NCI-H82 treated with DMSO at 0.1 percent for 48 hours (cell line): Measurements from ENCODE around the gene RNF223.
"Not testable (repeated sequence)": the region's sequence is repeated elsewhere in the genome, so short reads cannot be mapped to it uniquely, and the experiment has no call there.

Experiments used
- DNase-seq: peaks from one replicate; lab custom pipeline; 2025; ENCODE audit not compliant: unreplicated experiment; lab: John Stamatoyannopoulos, UW

The RNF223 gene

DNA sequence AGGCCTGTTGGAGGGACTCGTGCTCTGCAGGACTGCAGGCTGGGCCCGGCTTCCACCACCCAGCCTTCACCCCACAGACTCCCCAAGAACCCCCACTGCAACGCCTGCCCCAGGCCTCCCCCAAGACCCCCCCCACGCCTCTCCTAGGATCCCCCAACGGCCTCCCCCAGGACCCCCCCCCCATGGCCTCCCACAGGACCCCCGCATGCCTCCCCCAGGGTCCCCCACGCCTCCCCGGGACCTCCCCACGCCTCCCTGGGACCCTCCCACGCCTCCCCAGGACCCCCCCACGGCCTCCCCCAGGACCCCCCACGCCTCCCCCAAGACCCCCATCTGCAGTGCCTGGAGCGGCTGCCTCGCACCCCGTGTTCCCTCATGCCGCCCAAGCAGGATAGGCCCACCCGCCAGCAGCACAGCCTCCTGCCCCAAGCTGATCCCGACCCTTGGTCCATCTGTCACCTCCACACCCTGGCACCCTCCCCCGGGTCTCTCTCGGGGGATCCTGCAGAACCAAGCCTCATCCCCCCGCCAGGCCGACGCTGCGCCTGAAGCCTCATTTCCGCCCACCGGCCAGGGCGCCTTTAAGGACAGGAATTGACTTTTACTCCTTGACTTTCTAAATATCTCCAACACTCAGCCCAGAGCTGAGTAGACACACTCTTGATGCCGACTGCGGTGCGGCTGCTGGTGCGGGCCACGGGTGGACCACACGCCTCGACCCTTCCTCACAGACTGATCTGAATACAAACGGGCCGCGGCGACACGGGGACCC lies 14.1 kb upstream of the RNF223 start:
- no peak for DNase-seq

DNA sequence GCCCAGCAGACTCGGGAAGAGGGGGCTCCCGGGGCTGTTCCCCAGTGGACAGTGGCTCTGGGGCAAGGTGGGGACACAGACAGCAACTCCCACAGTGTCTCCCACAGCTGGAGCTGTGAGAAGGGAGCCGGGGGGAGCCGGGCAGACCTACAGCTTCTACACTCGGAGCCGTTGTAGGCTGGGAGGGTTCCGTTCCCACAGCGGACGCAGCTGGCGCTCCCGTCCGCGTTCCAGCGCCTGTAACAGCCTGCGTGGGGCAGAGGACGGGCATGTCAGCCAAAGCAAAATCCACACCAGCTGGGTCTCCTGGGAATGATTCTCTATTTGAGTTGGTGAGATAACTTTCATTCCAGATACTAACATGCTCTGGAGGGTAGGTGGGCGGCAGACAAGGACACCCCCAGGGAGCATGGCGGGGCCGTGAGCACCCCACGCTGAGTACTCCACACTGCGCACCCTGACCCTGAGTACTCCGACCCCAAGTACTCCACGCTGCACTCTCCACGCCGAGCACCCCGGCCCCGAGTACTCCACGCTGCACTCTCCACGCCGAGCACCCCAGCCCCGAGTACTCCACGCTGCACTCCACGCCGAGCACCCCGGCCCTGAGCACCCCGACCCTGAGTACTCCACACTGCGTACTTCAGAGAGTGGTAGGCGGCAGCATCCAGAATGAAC lies 13.4 kb upstream of the RNF223 start:
- no peak for DNase-seq

- DNase-seq, result no peak
These were observed 12.8 kb upstream of the RNF223 start for GRCh38 chr1:1086911-1087341.

DNA sequence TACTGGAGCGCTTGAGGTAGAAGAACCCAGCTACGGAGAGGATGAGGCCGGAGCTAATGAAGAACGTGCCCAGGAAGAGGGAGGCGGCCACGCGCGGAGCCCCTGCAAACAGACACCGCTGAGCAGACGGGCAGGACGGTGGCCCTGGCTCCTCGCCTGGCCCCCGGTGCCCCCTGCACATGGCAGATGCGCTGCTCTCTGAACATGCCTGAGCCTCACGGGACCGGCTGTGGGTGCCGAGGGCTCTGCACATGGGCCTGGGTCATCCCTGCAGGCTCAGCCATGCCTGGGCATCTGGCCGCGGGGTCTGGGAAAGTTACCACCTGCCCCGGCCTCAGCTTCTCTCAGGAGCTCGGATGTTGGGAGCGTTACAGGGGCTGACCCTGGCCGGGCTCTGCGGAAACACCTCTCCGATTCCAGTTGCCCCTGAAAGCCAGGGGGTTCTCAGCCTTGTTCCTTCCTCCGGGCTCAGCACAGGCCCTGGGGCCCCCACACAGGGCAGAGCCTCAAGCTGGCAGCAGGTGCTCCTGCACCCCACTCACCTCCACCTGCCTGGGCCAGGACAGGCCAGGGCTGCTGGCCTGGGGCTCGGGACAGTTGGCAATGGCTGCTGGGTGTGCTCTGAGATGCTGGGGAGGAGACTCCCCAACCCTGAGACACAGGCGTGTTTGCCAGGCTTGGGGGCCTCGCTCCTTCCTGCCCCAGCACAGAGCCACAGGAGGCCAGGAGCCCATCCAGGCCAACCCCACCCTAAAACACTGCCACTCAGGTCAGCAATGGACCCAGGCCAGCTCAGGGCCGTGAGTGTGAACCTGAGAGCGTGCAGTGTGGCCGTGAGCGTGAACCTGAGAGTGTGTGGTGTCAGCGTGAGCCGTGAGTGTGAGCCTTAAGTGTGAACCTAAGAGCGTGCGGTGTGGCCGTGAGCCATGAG lies 12.1 kb upstream of the RNF223 start:
- DNase-seq, result no peak

DNA sequence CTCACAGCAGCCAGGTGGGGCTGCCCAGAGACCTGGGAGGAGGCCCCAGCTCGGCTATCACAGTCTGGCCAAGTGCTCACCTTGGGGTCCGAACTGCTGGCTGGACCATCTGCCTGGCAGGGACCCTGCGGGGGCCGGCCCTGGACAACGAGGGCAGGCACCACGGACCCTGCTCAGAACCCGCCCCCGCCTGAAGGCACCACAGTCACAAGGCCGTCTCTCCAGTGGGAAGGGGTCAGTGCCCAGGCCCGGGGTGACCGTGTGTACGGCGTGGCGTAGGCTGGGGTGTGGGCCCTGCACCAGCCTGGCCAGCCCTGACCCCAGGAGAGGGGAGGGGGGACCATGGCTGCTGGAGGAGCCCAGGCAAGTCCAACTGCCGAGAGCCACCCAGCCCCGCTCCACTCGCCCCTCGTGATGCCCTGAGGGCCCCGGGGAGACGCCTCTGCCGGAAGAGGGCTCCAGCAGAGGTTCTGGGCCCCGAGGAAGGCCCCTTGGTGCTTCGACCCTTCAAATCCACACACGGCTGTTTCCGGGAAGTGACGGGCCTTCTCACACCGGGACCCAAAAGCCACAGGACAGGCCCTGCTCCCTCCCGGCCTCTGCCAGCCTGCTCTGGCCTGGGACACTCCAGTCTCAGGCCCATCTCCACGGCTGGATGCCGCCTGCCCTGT lies 11.2 kb upstream of the RNF223 start:
- DNase-seq, result no peak

DNA sequence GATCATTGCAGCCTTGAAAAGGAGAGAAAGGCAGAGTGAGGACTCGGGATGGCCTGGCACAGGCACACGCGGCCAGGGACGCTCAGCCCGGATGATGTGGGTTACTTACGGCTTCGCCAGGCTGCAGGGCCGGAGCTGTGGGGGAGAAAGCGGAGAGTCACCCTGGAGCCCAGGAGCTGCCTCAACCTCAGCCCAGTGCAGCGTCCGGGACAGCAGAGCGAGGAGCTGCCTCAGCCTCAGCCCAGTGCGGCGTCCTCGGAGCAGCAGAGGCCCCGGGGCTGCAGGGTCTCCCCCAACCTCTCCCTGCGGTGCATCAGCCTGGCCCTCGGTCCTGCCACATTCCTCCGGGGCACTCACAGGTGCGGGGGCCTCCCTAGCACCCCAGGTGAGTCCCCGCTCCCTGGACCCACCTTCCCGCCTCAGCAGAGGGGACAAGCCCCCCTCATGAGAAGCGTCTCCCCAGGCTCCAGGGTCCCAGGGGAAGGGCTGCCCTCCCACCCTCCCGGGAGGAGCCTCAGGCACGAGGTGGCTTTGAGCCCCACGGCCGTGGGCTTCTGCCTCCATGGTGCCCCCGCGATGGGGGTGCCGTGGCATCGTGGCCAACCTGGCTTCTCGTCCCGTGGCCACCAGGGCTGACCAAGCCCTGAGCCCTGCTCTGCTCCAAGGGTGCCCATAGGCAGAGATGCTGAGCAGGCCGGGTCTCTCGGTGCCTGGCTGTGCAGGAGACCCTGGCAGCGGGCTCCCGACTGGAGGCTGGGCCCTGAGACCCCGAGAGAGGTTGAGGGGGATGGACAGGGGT lies 10.5 kb upstream of the RNF223 start:
- no peak for DNase-seq

- no peak for DNase-seq
These were observed 9.6 kb upstream of the RNF223 start for GRCh38 chr1:1083416-1084371.

DNA sequence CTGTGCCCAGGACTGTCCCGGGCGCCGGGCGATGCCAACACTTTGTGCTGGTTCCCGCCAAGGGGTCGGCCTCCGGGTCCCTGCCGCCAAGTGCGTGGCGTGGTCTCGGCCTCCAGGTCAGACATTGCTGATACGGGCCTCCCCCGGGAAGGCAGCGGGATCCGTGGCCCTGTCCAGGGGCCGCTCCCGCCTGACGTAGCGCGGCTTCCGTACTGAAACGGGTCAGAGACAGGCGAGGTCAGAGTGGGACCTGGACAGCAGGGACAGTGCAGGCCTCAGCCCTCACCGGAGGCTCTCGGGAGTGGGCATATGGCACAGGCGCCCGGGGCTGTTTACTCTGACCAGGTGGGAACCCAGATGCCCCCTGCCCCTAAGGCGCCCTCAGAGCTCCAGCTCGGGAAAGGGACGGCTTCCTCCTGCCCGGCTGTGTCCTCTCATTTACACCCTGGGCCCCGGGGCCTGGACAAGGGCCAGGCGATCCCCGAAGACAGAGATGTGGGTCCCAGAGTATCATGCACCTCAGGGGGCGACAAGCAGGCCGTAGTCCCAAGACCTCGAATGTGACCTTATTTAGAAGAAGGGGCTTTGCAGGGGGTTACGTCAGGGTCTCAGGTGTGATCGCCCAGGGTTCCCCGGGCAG lies 8.8 kb upstream of the RNF223 start:
- no peak for DNase-seq

DNA sequence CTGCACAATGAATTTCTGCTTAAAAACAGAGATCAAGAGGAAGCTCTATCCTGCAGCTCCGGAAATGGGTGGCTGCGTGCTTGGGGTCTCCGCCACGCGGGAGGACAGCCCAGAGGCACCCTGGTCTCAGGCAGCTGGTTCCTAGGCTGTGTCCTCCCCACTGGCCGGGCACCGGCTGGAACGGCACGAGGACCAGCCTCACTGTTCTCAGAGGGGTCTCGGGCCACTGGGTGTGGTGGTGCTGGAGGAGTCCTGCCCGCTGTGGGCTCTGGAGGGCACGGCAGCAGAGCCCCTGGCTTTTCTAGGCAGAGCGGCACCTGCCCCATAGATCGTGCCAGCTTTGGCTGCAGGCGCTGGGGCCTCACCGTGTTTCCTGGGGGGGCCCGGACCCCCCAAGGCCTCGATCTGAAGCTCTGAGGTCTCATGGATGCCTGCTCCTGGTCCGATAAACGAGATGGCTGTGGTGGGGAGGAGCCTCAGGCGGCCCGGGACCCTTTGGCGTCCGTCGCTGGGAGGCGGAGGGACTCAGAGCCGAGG lies 8.2 kb upstream of the RNF223 start:
- DNase-seq, result no peak

GRCh38 chr1:1081311-1082238 lies 7.5 kb upstream of the RNF223 start:
- DNase-seq, result no peak

GRCh38 chr1:1080951-1081310 lies 6.8 kb upstream of the RNF223 start:
- no peak for DNase-seq

DNA sequence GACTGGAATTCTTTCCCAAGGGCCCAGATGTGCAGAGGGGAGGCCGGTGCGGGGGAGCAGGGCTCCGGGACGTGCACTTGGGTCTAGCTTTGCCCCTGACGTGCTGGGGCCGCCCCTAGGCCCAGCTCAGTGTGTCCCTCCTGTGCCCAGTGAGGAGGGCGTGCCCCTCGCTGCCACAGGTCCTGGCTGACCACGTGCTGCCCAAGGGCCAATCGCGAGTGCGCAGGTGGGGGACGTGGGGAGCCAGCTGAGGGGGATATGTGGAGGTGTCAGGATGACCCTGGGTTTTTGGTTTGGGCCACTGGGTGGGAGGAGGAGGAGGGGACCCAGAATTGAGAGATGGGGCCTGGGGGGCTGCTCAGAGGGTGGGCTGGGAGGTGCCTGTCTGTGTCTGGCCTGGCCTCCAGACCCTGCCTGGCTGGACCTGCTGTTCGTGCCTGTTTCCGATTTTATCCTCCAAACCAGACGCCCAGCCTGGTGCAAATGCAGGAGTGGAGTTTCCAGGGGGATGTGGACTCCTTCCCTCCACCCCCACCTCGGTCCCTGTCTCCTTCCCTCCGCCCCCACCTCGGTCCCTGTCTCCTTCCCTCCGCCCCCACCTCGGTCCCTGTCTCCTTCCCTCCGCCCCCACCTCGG lies 6.1 kb upstream of the RNF223 start:
- peak; percentile 9 for DNase-seq

DNA sequence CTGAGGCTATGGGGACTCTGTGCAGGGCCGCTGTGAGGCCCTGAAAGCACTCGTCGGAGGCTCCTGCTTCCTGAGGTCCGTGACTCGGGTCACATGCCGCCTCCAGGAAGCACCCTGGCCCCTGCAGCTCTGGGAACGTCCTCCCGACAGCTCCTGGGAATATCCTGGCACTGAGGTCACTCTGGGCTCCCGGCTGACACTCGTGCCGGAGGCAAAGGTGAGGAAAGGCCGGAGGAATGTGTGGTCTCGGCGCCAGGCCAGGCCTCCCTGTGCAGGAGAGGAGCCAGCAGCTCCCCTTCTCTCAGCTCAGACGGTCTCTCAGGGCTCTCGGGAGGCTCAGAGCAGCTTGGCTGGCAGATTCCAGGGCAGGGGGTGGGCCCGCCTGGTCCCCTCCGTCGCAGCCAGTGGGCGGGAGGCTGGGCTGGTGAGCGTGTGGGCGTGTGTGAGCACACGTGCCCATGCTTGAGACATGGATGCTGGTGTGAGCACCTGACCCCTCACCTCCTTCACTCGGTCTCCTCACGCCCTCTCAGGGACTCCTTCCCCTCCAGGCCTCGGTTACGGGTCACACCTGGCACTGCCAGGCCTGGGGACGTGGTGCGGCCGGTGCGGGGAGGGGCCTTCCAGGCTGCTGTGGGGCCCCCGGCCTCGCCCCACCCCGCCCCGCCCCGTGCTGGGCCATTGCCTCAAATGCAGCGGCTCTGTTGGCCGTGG lies 5.5 kb upstream of the RNF223 start:
- DNase-seq, result no peak

DNA sequence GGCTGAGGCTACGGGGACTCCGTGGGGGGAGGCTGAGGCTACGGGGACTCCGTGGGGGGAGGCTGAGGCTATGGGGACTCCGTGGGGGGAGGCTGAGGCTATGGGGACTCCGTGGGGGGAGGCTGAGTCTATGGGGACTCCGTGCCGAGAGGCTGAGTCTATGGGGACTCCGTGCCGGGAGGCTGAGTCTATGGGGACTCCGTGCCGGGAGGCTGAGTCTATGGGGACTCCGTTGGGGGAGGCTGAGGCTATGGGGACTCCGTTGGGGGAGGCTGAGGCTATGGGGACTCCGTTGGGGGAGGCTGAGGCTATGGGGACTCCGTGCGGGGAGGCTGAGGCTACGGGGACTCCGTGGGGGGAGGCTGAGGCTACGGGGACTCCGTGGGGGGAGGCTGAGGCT lies 3.3 kb upstream of the RNF223 start:
- not testable (repeated sequence) for DNase-seq

DNA sequence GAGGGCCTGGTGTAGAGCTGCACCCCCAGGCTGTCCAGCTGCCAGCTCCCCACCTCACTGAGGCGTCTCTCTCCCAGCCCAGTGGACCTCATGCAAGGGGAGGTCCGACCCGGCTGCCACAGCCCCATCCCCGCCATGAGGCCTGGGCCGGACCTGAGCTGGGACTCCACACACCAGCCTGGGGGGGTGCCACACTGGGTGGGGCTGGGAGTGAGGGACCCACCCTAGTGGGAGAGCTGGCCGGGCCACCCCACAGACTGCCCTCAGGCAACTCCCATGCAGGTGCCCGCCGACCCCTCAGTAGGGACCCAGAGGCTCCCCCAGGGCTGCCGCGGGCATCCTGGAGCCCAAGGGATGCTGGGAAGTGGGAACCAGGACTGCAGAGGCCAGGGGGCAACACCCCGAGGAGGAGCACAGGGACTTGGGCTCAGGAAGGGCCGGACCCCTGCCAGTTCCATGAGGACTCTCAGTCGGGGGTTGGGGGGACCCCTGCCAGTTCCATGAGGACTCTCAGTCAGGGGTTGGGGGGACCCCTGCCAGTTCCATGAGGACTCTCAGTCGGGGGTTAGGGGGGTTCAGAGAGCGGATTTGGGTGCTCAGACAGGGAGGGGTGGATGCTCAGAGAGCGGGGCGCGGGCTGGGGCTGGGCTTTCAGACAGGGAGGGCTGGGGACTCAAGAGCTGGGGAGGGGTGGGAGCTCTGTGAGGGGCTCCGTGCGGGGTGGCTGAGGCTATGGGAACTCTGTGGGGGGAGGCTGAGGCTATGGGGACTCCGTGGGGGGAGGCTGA lies 1.2 kb upstream of the RNF223 start:
- DNase-seq, result no peak
